ENCODE data around the gene DTYMK. TPM values are rescaled to one million over a fixed set of nuclear protein-coding genes. Genes with fewer than 3 reads are reported as not detected.

The DTYMK gene
- polyA plus RNA-seq, 2 donors, result 13.7 to 25.2 TPM

- Histone ChIP-seq H3K36me3 (ENCODE audit: control insufficient read depth in 2 of 2, insufficient read depth in 2 of 2, low read length in 1 of 2) (peaks cover 9 to 37% of the 10 kb centered on the region in 2 donors), H3K27me3 (ENCODE audit: control insufficient read depth in 1 of 2, insufficient read depth in 2 of 2, low read length in 2 of 2) (no peaks in the 10 kb centered on the region), H3K4me1 (ENCODE audit: control insufficient read depth in 2 of 2, insufficient read depth in 2 of 2, low read length in 1 of 2) (no peaks in the 10 kb centered on the region), H3K9me3 (ENCODE audit: control insufficient read depth in 2 of 2, insufficient read depth in 1 of 2, low read depth in 1 of 2, low read length in 1 of 2) (peaks cover 0 to 2% of the 10 kb centered on the region in 2 donors), H3K27ac (ENCODE audit: low read depth in 2 of 2, low read length in 1 of 2) (no peak overlapping the region), H3K4me3 (ENCODE audit: low read depth in 1 of 2, low read length in 2 of 2) (no peak overlapping the region)
- WGBS, 2 donors, result 96 to 97% methylated on average over 16 of the region's 16 CpGs
These were observed 32.5 kb upstream of the DTYMK start for GRCh38 chr2:241719093-241719492.

- no peaks in the 10 kb centered on the region for H3K27me3 ChIP-seq (ENCODE audit: control insufficient read depth in 1 of 2, insufficient read depth in 2 of 2, low read length in 2 of 2)
- no peak overlapping the region for H3K4me3 ChIP-seq (ENCODE audit: low read depth in 1 of 2, low read length in 2 of 2)
- no peak overlapping the region for H3K27ac ChIP-seq (ENCODE audit: low read depth in 2 of 2, low read length in 1 of 2)
- WGBS, 2 donors, result 87 to 90% methylated on average over 10 of the region's 10 CpGs
- no peaks in the 10 kb centered on the region for H3K9me3 ChIP-seq (ENCODE audit: control insufficient read depth in 2 of 2, insufficient read depth in 1 of 2, low read depth in 1 of 2, low read length in 1 of 2)
- no peaks in the 10 kb centered on the region for H3K4me1 ChIP-seq (ENCODE audit: control insufficient read depth in 2 of 2, insufficient read depth in 2 of 2, low read length in 1 of 2)
- peaks cover 15 to 26% of the 10 kb centered on the region in 2 donors for H3K36me3 ChIP-seq (ENCODE audit: control insufficient read depth in 2 of 2, insufficient read depth in 2 of 2, low read length in 1 of 2)
These were observed 22.3 kb upstream of the DTYMK start for GRCh38 chr2:241708879-241709278.

GRCh38 chr2:241706537-241706936 lies 19.9 kb upstream of the DTYMK start:
- no peaks in the 10 kb centered on the region for H3K9me3 ChIP-seq (ENCODE audit: control insufficient read depth in 2 of 2, insufficient read depth in 1 of 2, low read depth in 1 of 2, low read length in 1 of 2)
- H3K27me3 ChIP-seq (ENCODE audit: control insufficient read depth in 1 of 2, insufficient read depth in 2 of 2, low read length in 2 of 2), result no peaks in the 10 kb centered on the region
- peaks cover 11 to 18% of the 10 kb centered on the region in 2 donors for H3K36me3 ChIP-seq (ENCODE audit: control insufficient read depth in 2 of 2, insufficient read depth in 2 of 2, low read length in 1 of 2)
- 97 to 100% methylated on average over 6 of the region's 6 CpGs for WGBS, 2 donors
- no peak overlapping the region for H3K27ac ChIP-seq (ENCODE audit: low read depth in 2 of 2, low read length in 1 of 2)
- H3K4me3 ChIP-seq (ENCODE audit: low read depth in 1 of 2, low read length in 2 of 2), result no peak overlapping the region
- peaks cover 0 to 5% of the 10 kb centered on the region in 2 donors for H3K4me1 ChIP-seq (ENCODE audit: control insufficient read depth in 2 of 2, insufficient read depth in 2 of 2, low read length in 1 of 2)

- peak overlapping the region; percentile 58 to 91 for H3K4me3 ChIP-seq (ENCODE audit: low read depth in 1 of 2, low read length in 2 of 2)
- no peaks in the 10 kb centered on the region for H3K9me3 ChIP-seq (ENCODE audit: control insufficient read depth in 2 of 2, insufficient read depth in 1 of 2, low read depth in 1 of 2, low read length in 1 of 2)
- H3K4me1 ChIP-seq (ENCODE audit: control insufficient read depth in 2 of 2, insufficient read depth in 2 of 2, low read length in 1 of 2), result peaks cover 0 to 5% of the 10 kb centered on the region in 2 donors
- H3K27ac ChIP-seq (ENCODE audit: low read depth in 2 of 2, low read length in 1 of 2), result peak overlapping the region in 1 of 2 donors; percentile 66
- H3K27me3 ChIP-seq (ENCODE audit: control insufficient read depth in 1 of 2, insufficient read depth in 2 of 2, low read length in 2 of 2), result no peaks in the 10 kb centered on the region
- 39 to 46% methylated on average over 10 to 11 of the region's 11 CpGs for WGBS, 2 donors
- H3K36me3 ChIP-seq (ENCODE audit: control insufficient read depth in 2 of 2, insufficient read depth in 2 of 2, low read length in 1 of 2), result peaks cover 4 to 6% of the 10 kb centered on the region in 2 donors
These were observed 16.5 kb upstream of the DTYMK start for GRCh38 chr2:241703032-241703604.

- Histone ChIP-seq H3K27me3 (ENCODE audit: control insufficient read depth in 1 of 2, insufficient read depth in 2 of 2, low read length in 2 of 2) (no peaks in the 10 kb centered on the region), H3K4me1 (ENCODE audit: control insufficient read depth in 2 of 2, insufficient read depth in 2 of 2, low read length in 1 of 2) (peaks cover 0 to 5% of the 10 kb centered on the region in 2 donors), H3K4me3 (ENCODE audit: low read depth in 1 of 2, low read length in 2 of 2) (peak overlapping the region; percentile 58 to 93), H3K9me3 (ENCODE audit: control insufficient read depth in 2 of 2, insufficient read depth in 1 of 2, low read depth in 1 of 2, low read length in 1 of 2) (no peaks in the 10 kb centered on the region), H3K36me3 (ENCODE audit: control insufficient read depth in 2 of 2, insufficient read depth in 2 of 2, low read length in 1 of 2) (peaks cover 4 to 6% of the 10 kb centered on the region in 2 donors), H3K27ac (ENCODE audit: low read depth in 2 of 2, low read length in 1 of 2) (peak overlapping the region; percentile 94 to 99)
- WGBS, 2 donors, result 0 to 1% methylated on average over 55 to 97 of the region's 98 CpGs
These were observed 15.8 kb upstream of the DTYMK start for GRCh38 chr2:241702155-241703031.

GRCh38 chr2:241701399-241702154 lies 15.0 kb upstream of the DTYMK start, which contains the start of gene ING5:
Gene ING5, plus strand, starts transcription at chr2:241702039. Its CDS starts 27 bp downstream, at chr2:241702066.
- peaks cover 4 to 6% of the 10 kb centered on the region in 2 donors for H3K36me3 ChIP-seq (ENCODE audit: control insufficient read depth in 2 of 2, insufficient read depth in 2 of 2, low read length in 1 of 2)
- H3K27ac ChIP-seq (ENCODE audit: low read depth in 2 of 2, low read length in 1 of 2), result peak within 1 kb of the TSS; percentile 94 to 99
- H3K27me3 ChIP-seq (ENCODE audit: control insufficient read depth in 1 of 2, insufficient read depth in 2 of 2, low read length in 2 of 2), result no peaks in the 10 kb centered on the region
- peaks cover 0 to 5% of the 10 kb centered on the region in 2 donors for H3K4me1 ChIP-seq (ENCODE audit: control insufficient read depth in 2 of 2, insufficient read depth in 2 of 2, low read length in 1 of 2)
- H3K4me3 ChIP-seq (ENCODE audit: low read depth in 1 of 2, low read length in 2 of 2), result peak within 1 kb of the TSS; percentile 58 to 93
- 1% methylated on average over 68 to 96 of the region's 96 CpGs for WGBS, 2 donors
- no peaks in the 10 kb centered on the region for H3K9me3 ChIP-seq (ENCODE audit: control insufficient read depth in 2 of 2, insufficient read depth in 1 of 2, low read depth in 1 of 2, low read length in 1 of 2)

- no peaks in the 10 kb centered on the region for H3K9me3 ChIP-seq (ENCODE audit: control insufficient read depth in 2 of 2, insufficient read depth in 1 of 2, low read depth in 1 of 2, low read length in 1 of 2)
- peaks cover 0 to 5% of the 10 kb centered on the region in 2 donors for H3K4me1 ChIP-seq (ENCODE audit: control insufficient read depth in 2 of 2, insufficient read depth in 2 of 2, low read length in 1 of 2)
- peak overlapping the region; percentile 94 to 99 for H3K27ac ChIP-seq (ENCODE audit: low read depth in 2 of 2, low read length in 1 of 2)
- H3K4me3 ChIP-seq (ENCODE audit: low read depth in 1 of 2, low read length in 2 of 2), result peak overlapping the region; percentile 58 to 93
- peaks cover 3 to 6% of the 10 kb centered on the region in 2 donors for H3K36me3 ChIP-seq (ENCODE audit: control insufficient read depth in 2 of 2, insufficient read depth in 2 of 2, low read length in 1 of 2)
- 1% methylated on average over 17 of the region's 17 CpGs for WGBS, 2 donors
- H3K27me3 ChIP-seq (ENCODE audit: control insufficient read depth in 1 of 2, insufficient read depth in 2 of 2, low read length in 2 of 2), result no peaks in the 10 kb centered on the region
These were observed 14.5 kb upstream of the DTYMK start for GRCh38 chr2:241701149-241701398.

- Histone ChIP-seq H3K4me1 (ENCODE audit: control insufficient read depth in 2 of 2, insufficient read depth in 2 of 2, low read length in 1 of 2) (no peaks in the 10 kb centered on the region), H3K4me3 (ENCODE audit: low read depth in 1 of 2, low read length in 2 of 2) (no peak overlapping the region), H3K27ac (ENCODE audit: low read depth in 2 of 2, low read length in 1 of 2) (no peak overlapping the region), H3K27me3 (ENCODE audit: control insufficient read depth in 1 of 2, insufficient read depth in 2 of 2, low read length in 2 of 2) (no peaks in the 10 kb centered on the region), H3K9me3 (ENCODE audit: control insufficient read depth in 2 of 2, insufficient read depth in 1 of 2, low read depth in 1 of 2, low read length in 1 of 2) (no peaks in the 10 kb centered on the region), H3K36me3 (ENCODE audit: control insufficient read depth in 2 of 2, insufficient read depth in 2 of 2, low read length in 1 of 2) (peaks cover 0 to 12% of the 10 kb centered on the region in 2 donors)
- 96% methylated on average over 4 of the region's 4 CpGs for WGBS, 2 donors
These were observed 9.0 kb upstream of the DTYMK start for GRCh38 chr2:241695651-241696050.

GRCh38 chr2:241692448-241692847 lies 5.8 kb upstream of the DTYMK start:
- Histone ChIP-seq H3K9me3 (ENCODE audit: control insufficient read depth in 2 of 2, insufficient read depth in 1 of 2, low read depth in 1 of 2, low read length in 1 of 2) (no peaks in the 10 kb centered on the region), H3K4me1 (ENCODE audit: control insufficient read depth in 2 of 2, insufficient read depth in 2 of 2, low read length in 1 of 2) (peaks cover 4 to 5% of the 10 kb centered on the region in 2 donors), H3K36me3 (ENCODE audit: control insufficient read depth in 2 of 2, insufficient read depth in 2 of 2, low read length in 1 of 2) (peaks cover 0 to 21% of the 10 kb centered on the region in 2 donors), H3K27ac (ENCODE audit: low read depth in 2 of 2, low read length in 1 of 2) (no peak overlapping the region), H3K4me3 (ENCODE audit: low read depth in 1 of 2, low read length in 2 of 2) (no peak overlapping the region), H3K27me3 (ENCODE audit: control insufficient read depth in 1 of 2, insufficient read depth in 2 of 2, low read length in 2 of 2) (no peaks in the 10 kb centered on the region)
- 89 to 91% methylated on average over 6 of the region's 6 CpGs for WGBS, 2 donors

Data from esophagus (tissue), 2 donors.